PFSK-1 (cell line): ENCODE data around the gene RAB3IP.

ENCODE experiments used
- FOXP2 ChIP-seq: optimal IDR thresholded peaks from 2 replicates; pipeline ENCODE3; 2011; ENCODE audit warnings: borderline replicate concordance, control low read depth, inconsistent platforms; ENCODE audit not compliant: insufficient read depth; ENCODE audit errors: extremely low read length, extremely low read depth
- POLR2AphosphoS5 ChIP-seq: IDR thresholded peaks from 2 replicates; pipeline ENCODE4 v1.6.1; 2012; ENCODE audit warnings: low read depth, mild to moderate bottlenecking, control low read depth, low read length, moderate library complexity
- SIN3A ChIP-seq: IDR thresholded peaks from 2 replicates; pipeline ENCODE4 v1.6.1; 2012; ENCODE audit warnings: mild to moderate bottlenecking, low read length, moderate library complexity, borderline replicate concordance; ENCODE audit not compliant: insufficient read depth
- TAF1 ChIP-seq: IDR thresholded peaks from 2 replicates; pipeline ENCODE4 v1.6.1; 2012; ENCODE audit warnings: low read length, control low read depth, borderline replicate concordance; ENCODE audit not compliant: insufficient read depth
- TF ChIP-seq, protein P1 (sequence below), 2 experiments: IDR thresholded peaks; 2 replicates each; pipeline versions ENCODE4 v1.6.1 to v1.8.0; 2011 to 2012; ENCODE audit warnings: low read depth in 2 of 2, low read length in 2 of 2, control low read depth in 1 of 2, inconsistent platforms in 1 of 2, mild to moderate bottlenecking in 1 of 2, moderate library complexity in 1 of 2; ENCODE audit not compliant: insufficient read depth in 1 of 2

Gene RAB3IP

DNA sequence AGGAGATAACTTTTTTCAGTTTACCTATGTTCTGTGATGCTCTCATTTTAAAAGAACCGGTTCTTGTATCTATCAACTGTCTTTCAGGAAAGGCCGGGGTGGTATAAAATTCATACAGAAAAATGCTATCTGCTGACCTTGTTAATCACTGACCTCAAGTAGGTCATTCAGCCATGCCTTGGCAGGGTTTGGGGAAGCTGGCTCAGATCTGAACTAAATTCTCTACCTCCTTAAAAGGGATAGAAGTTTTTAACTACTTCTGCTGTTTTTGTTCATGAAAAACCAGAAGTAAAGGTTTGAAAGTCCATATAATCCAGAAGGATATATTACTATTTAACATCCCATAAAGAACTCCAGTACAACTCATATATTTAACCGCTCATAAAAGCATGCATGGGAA, 96.4 kb downstream of the RAB3IP start:
- TF ChIP-seq POLR2AphosphoS5 (no peak), TAF1 (no peak), SIN3A (no peak), FOXP2 (no peak)
- TF ChIP-seq, protein P1, sequence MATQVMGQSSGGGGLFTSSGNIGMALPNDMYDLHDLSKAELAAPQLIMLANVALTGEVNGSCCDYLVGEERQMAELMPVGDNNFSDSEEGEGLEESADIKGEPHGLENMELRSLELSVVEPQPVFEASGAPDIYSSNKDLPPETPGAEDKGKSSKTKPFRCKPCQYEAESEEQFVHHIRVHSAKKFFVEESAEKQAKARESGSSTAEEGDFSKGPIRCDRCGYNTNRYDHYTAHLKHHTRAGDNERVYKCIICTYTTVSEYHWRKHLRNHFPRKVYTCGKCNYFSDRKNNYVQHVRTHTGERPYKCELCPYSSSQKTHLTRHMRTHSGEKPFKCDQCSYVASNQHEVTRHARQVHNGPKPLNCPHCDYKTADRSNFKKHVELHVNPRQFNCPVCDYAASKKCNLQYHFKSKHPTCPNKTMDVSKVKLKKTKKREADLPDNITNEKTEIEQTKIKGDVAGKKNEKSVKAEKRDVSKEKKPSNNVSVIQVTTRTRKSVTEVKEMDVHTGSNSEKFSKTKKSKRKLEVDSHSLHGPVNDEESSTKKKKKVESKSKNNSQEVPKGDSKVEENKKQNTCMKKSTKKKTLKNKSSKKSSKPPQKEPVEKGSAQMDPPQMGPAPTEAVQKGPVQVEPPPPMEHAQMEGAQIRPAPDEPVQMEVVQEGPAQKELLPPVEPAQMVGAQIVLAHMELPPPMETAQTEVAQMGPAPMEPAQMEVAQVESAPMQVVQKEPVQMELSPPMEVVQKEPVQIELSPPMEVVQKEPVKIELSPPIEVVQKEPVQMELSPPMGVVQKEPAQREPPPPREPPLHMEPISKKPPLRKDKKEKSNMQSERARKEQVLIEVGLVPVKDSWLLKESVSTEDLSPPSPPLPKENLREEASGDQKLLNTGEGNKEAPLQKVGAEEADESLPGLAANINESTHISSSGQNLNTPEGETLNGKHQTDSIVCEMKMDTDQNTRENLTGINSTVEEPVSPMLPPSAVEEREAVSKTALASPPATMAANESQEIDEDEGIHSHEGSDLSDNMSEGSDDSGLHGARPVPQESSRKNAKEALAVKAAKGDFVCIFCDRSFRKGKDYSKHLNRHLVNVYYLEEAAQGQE (IDR thresholded peaks at IDR 0.05; ENCODE audit: insufficient read depth in 1 of 2, low read depth in 2 of 2, low read length in 2 of 2) = no peak

DNA sequence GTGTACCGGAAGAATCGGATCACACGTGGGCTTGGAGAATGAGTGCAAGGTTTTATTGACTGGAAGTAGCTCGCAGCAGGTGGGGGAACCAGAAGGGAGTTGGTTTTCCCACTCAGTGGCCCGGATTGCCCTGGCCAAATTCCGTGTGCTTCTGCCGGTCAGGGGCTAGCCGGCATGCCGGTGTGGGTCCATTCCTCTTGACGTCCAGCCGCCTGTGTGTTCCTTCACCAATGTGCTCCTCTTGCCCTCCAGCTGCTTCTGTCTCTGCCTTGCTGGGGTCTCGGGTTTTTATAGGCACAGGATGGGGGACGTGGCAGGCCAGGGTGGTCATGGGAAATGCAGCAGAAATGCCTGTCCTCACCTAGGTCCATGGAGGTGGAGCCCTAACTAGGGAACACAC, 97.4 kb downstream of the RAB3IP start:
- TF ChIP-seq, protein P1 (IDR thresholded peaks at IDR 0.05; ENCODE audit: insufficient read depth in 1 of 2, low read depth in 2 of 2, low read length in 2 of 2) = no peak
- TF ChIP-seq SIN3A = no peak

DNA sequence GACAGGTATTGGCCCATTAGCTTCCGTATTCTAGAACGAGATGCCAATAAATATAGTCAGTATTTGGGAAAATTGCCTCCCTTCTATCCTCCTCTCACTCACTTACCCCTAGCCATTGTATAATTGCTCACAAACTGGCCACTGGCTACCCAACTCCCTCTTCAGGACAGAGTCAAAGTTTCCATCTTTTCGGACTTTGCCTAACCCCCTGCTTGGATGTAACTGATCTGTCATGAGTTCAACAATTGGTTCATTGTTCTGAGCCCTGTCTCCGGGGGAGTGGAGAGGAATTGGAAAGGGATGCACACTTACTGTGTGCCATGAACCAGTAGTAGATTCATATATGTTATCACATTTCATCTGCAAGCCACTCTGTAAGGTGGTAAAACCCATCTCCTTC, 98.5 kb downstream of the RAB3IP start:
- TF ChIP-seq, protein P1 (IDR thresholded peaks at IDR 0.05; ENCODE audit: insufficient read depth in 1 of 2, low read depth in 2 of 2, low read length in 2 of 2) = no peak
- no peak for TF ChIP-seq POLR2AphosphoS5
- TF ChIP-seq TAF1 = no peak
- TF ChIP-seq SIN3A = no peak
- TF ChIP-seq FOXP2 = no peak

DNA sequence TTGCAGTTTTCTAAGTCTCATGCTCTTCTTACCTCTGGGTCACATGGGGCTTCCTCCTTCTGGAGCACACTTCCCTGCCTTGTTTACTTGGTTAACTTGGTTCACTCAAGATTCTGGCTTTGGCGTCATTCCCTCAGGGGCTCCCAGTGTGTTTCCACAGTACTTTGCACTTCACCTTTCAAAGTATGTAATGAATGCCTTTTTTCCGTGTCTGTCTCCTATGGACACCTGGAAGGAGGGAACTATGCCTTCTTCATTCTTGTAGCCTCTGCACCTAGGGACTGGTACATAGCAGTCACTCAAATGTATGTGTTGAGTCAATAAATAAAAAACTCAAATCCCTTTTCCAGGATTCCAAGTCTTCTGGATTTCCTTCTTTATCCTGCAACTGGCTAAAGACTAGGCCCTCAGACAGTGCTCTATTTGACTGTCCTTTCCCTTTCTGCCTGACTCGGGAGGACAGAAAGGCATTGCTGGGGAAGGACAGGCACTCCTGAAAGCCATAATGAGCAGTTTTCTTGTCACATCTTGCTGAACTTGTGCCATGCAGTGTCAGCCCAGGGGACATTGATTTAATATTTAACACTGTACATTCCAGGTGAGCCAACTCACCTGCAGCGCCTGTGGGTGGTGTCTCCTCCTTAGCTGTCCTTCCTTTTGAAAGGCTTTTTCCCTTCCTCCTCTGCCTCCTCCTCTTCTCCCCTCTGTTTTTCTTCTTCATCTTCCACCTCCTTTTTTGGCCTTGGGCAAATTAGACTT, 99.2 kb downstream of the RAB3IP start:
- TF ChIP-seq POLR2AphosphoS5 (no peak), FOXP2 (no peak), SIN3A (no peak), TAF1 (no peak)
- TF ChIP-seq, protein P1 (IDR thresholded peaks at IDR 0.05; ENCODE audit: insufficient read depth in 1 of 2, low read depth in 2 of 2, low read length in 2 of 2) = no peak

DNA sequence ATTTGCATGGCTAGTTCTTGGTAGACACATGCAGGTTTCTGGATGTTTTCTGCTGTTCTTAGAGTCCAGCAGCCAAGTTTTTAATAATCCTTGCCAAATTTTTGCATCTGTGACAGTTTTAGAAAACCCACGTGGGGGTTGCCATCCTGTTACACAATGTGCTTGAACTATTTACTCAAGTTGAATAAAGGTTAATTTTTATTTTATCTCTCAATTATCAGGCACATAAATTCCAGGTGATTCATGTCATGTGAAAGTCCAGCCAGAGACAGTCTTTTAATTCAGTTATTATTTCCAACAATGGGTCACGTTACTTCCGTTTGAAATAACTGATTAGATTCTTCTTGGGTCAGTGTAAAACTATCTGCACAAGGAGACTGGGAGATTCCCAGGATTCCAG, 102.1 kb downstream of the RAB3IP start:
- TF ChIP-seq SIN3A (no peak), TAF1 (no peak), FOXP2 (no peak), POLR2AphosphoS5 (no peak)
- TF ChIP-seq, protein P1 (IDR thresholded peaks at IDR 0.05; ENCODE audit: insufficient read depth in 1 of 2, low read depth in 2 of 2, low read length in 2 of 2) = no peak
